Measurements from ENCODE around the gene PRND.

DNA sequence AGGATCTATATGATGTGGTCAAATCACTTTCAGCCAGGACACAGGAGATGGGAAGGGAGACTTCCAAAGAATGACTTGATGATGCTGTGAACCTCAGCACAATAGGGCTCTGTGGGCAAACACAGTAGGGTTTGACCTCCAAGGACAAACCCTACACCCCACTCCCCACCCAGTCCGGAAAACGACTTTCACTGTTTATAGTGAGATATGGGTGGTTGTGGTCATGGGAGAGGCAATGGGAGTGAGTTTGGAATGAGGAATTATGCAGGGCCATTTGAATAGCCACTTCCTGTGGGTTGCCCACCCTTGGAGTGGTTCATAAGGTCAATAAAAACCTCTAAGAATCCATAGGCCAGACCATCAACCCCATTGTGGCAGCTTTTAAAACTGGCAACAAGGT lies 38.4 kb upstream of the PRND start:
- no peak for TF ChIP-seq EZH2 (IDR thresholded peaks at IDR 0.05; ENCODE audit: low read length)
- TF ChIP-seq, protein P1, sequence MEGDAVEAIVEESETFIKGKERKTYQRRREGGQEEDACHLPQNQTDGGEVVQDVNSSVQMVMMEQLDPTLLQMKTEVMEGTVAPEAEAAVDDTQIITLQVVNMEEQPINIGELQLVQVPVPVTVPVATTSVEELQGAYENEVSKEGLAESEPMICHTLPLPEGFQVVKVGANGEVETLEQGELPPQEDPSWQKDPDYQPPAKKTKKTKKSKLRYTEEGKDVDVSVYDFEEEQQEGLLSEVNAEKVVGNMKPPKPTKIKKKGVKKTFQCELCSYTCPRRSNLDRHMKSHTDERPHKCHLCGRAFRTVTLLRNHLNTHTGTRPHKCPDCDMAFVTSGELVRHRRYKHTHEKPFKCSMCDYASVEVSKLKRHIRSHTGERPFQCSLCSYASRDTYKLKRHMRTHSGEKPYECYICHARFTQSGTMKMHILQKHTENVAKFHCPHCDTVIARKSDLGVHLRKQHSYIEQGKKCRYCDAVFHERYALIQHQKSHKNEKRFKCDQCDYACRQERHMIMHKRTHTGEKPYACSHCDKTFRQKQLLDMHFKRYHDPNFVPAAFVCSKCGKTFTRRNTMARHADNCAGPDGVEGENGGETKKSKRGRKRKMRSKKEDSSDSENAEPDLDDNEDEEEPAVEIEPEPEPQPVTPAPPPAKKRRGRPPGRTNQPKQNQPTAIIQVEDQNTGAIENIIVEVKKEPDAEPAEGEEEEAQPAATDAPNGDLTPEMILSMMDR (optimal IDR thresholded peaks at IDR 0.05 in 1 of 3, IDR thresholded peaks at IDR 0.05 in 1 of 3, conservative IDR thresholded peaks at IDR 0.05 in 1 of 3; ENCODE audit: extremely low read depth in 1 of 3, insufficient read depth in 2 of 3, low read length in 3 of 3), result no peak
